K562 (cell line): Measurements from ENCODE around the gene BPHL. TPM values are rescaled to one million over a fixed set of nuclear protein-coding genes. Genes with fewer than 3 reads are reported as not detected.

Source experiments
- CREB1 ChIP-seq, 2 experiments: sonication (generic) in 1 of 2; formaldehyde crosslinking in 1 of 2; IDR thresholded peaks; 2 replicates each; pipeline versions ENCODE4 v1.6.1 to v1.8.0; 2012 to 2022; ENCODE audit warnings: inconsistent platforms in 1 of 2, mild to moderate bottlenecking in 1 of 2, missing genetic modification reagents in 1 of 2, moderate library complexity in 1 of 2
- CTCF ChIP-seq, 3 experiments: IDR thresholded peaks in 2 of 3; conservative IDR thresholded peaks in 1 of 3; 2 replicates each; pipeline ENCODE4 v1.5.1; 2011 to 2012; ENCODE audit warnings: low read length in 3 of 3, mild to moderate bottlenecking in 3 of 3, control low read depth in 2 of 3, improper control_type of control experiment in 1 of 3, inconsistent platforms in 1 of 3, low read depth in 1 of 3, mixed read lengths in 1 of 3, moderate library complexity in 1 of 3; ENCODE audit not compliant: insufficient read depth in 2 of 3
- DPF2 ChIP-seq: fragments of 450-650 bp; IDR thresholded peaks from 2 replicates; pipeline ENCODE4 v1.6.1; 2016
- IRF9 ChIP-seq: fragments of 450-650 bp; IDR thresholded peaks from 2 replicates; pipeline ENCODE4 v1.6.1; 2016; ENCODE audit warnings: missing biosample characterization, missing genetic modification characterization
- MAFK ChIP-seq: IDR thresholded peaks from 2 replicates; pipeline ENCODE4 v1.6.1; 2011; ENCODE audit warnings: low read length, improper control_type of control experiment
- NCOR1 ChIP-seq: fragments of 450-650 bp; IDR thresholded peaks from 2 replicates; pipeline ENCODE4 v1.6.1; 2016; ENCODE audit warnings: mild to moderate bottlenecking, moderate library complexity
- SAP30 ChIP-seq: fragments of 200-600 bp; sonication (generic); IDR thresholded peaks from 2 replicates; pipeline ENCODE4 v1.6.1; 2012; ENCODE audit warnings: borderline replicate concordance, low read depth, mild to moderate bottlenecking, moderate library complexity, low read length, control low read depth, inconsistent platforms; ENCODE audit not compliant: insufficient read depth, poor library complexity, severe bottlenecking
- SRSF7 ChIP-seq: fragments of 200-400 bp; formaldehyde crosslinking; optimal IDR thresholded peaks from 2 replicates; pipeline ENCODE3; 2017; ENCODE audit warnings: mild to moderate bottlenecking, low read depth, low read length
- ZNF140 ChIP-seq: fragments of 250-450 bp; sonication (Bioruptor Pico); IDR thresholded peaks from 2 replicates; pipeline ENCODE4 v1.8.0; 2021; ENCODE audit warnings: moderate library complexity, mild to moderate bottlenecking, inconsistent platforms
- ZNF263 ChIP-seq: sonication (generic); formaldehyde crosslinking; IDR thresholded peaks from 2 replicates; pipeline ENCODE4 v1.8.0; 2022; ENCODE audit warnings: mild to moderate bottlenecking, missing genetic modification reagents, borderline replicate concordance
- ZNF512 ChIP-seq: IDR thresholded peaks from 2 replicates; pipeline ENCODE4 v1.6.1; 2016; ENCODE audit warnings: missing genetic modification characterization, missing compliant biosample characterization
- ZNF717 ChIP-seq: fragments of 250-450 bp; sonication (Bioruptor Pico); IDR thresholded peaks from 2 replicates; pipeline ENCODE4 v1.5.0; 2021
- polyA plus RNA-seq, 8 experiments: library from polyadenylated mRNA; depleted of rRNA in 4 of 8; stranded (reverse) in 5 of 8; unstranded in 3 of 8; fragments of >200 nt; fragmentation: Nextera tagmentation in 2 of 8; fragmentation: Illumina TruSeq in 1 of 8; extraction: Ambion mirVana in 2 of 8; extraction: Trizol in 1 of 8; gene quantifications; 2 replicates each; pipeline versions ENCODE4 v1.2.1 to v1.2.3, GENCODE V29; 2011 to 2014; ENCODE audit warnings: inconsistent platforms in 1 of 8, missing spikeins in 1 of 8
- total RNA-seq, 7 experiments: library from RNA; depleted of rRNA in 6 of 7; stranded (reverse); fragments of >200 nt in 6 of 7; fragmentation: Illumina TruSeq in 2 of 7; extraction: Trizol in 2 of 7; gene quantifications; 2 replicates each; pipeline versions ENCODE4 v1.2.1 to v1.2.3, GENCODE V29; 2011 to 2021; ENCODE audit warnings: low replicate concordance in 1 of 7
- TF ChIP-seq, protein P1 (sequence below): sonication (generic); formaldehyde crosslinking; IDR thresholded peaks from 2 replicates; pipeline ENCODE4 v1.8.0; 2023; ENCODE audit warnings: missing genetic modification reagents, mild to moderate bottlenecking, borderline replicate concordance
- TF ChIP-seq, protein P2 (sequence below): fragments of 250-450 bp; sonication (Bioruptor Pico); IDR thresholded peaks from 2 replicates; pipeline ENCODE4 v1.8.0; 2021; ENCODE audit warnings: borderline replicate concordance, mild to moderate bottlenecking, moderate library complexity; ENCODE audit not compliant: poor library complexity, severe bottlenecking

Gene BPHL
- total and polyA plus RNA-seq, 9 of the 15 experiments (the other 6 are each of a cell fraction or from before 2014, with no cell fraction given): 3.5 to 17.4 (median 8.2) TPM

DNA sequence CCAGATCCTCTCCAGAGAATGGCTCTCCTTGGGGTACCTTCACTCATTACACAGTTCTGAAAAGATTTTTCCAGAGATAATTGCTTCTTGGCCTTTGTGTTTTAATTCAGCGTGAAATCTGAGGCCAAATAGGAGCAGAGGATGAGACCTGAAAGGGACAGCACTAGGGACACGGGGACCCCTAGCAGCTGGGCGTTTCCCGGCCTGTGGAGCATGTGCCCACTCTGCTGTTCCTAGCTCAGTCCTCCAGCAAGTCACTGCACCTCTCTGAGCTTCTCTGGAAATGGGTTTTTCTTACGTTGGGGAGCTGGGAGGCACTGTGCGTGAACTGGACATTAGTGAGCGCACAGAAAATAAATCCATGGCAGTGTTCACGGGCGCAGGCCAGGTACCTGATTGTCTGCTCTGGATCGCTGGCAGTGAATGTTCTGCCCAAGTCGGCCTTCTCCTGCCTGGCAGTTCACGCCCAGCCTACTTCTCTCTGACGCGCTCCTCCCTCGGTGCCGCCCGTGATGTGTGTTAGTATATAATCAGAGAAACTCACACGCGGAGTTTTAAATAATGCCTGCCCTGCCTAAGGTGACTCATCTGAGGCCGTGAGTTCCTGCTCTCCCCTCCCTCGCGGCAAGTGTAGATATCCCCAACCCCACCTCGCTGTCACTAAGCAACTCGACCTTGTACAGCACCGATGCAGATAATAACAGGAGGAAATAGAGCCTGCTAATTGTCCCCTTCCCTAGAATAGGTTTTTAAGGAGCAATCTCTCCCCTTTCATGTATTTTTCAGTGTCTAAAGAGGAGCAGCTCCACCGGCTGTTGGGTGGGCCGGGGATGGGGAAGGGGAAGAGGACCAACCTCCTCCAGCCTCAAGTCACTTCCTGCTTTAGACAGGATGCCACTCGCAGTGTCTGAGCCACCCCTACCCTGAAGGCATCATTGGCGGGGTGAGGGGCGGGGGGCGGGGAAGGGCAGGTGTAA, 41.6 kb downstream of the BPHL start (continued):
- peak in 1 of 3 experiments; percentile 9; a peak in 1 of 6 replicates for TF ChIP-seq CTCF (IDR thresholded peaks at IDR 0.05 in 2 of 3, conservative IDR thresholded peaks at IDR 0.05 in 1 of 3; ENCODE audit: insufficient read depth in 2 of 3, low read depth in 1 of 3, low read length in 3 of 3)
- no peak for TF ChIP-seq ZNF717 (CRISPR knock-in tag)
- 0 out of 2 replicates have a peak, but pooled peaks have one; percentile 43 for TF ChIP-seq CREB1 (IDR thresholded peaks at IDR 0.05)
- peak; percentile 72; the same call in 1 of the 2 replicates for TF ChIP-seq CREB1 (CRISPR knock-in tag; IDR thresholded peaks at IDR 0.05)
- TF ChIP-seq, protein P1, sequence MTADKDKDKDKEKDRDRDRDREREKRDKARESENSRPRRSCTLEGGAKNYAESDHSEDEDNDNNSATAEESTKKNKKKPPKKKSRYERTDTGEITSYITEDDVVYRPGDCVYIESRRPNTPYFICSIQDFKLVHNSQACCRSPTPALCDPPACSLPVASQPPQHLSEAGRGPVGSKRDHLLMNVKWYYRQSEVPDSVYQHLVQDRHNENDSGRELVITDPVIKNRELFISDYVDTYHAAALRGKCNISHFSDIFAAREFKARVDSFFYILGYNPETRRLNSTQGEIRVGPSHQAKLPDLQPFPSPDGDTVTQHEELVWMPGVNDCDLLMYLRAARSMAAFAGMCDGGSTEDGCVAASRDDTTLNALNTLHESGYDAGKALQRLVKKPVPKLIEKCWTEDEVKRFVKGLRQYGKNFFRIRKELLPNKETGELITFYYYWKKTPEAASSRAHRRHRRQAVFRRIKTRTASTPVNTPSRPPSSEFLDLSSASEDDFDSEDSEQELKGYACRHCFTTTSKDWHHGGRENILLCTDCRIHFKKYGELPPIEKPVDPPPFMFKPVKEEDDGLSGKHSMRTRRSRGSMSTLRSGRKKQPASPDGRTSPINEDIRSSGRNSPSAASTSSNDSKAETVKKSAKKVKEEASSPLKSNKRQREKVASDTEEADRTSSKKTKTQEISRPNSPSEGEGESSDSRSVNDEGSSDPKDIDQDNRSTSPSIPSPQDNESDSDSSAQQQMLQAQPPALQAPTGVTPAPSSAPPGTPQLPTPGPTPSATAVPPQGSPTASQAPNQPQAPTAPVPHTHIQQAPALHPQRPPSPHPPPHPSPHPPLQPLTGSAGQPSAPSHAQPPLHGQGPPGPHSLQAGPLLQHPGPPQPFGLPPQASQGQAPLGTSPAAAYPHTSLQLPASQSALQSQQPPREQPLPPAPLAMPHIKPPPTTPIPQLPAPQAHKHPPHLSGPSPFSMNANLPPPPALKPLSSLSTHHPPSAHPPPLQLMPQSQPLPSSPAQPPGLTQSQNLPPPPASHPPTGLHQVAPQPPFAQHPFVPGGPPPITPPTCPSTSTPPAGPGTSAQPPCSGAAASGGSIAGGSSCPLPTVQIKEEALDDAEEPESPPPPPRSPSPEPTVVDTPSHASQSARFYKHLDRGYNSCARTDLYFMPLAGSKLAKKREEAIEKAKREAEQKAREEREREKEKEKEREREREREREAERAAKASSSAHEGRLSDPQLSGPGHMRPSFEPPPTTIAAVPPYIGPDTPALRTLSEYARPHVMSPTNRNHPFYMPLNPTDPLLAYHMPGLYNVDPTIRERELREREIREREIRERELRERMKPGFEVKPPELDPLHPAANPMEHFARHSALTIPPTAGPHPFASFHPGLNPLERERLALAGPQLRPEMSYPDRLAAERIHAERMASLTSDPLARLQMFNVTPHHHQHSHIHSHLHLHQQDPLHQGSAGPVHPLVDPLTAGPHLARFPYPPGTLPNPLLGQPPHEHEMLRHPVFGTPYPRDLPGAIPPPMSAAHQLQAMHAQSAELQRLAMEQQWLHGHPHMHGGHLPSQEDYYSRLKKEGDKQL (CRISPR knock-in tag): no peak
- no peak for TF ChIP-seq SRSF7
- TF ChIP-seq ZNF512 (tag): no peak
- TF ChIP-seq, protein P2, sequence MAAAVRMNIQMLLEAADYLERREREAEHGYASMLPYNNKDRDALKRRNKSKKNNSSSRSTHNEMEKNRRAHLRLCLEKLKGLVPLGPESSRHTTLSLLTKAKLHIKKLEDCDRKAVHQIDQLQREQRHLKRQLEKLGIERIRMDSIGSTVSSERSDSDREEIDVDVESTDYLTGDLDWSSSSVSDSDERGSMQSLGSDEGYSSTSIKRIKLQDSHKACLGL (CRISPR knock-in tag): no peak
- TF ChIP-seq SAP30: no peak
- TF ChIP-seq ZNF140 (CRISPR knock-in tag): no peak
- TF ChIP-seq IRF9 (tag): no peak
- TF ChIP-seq ZNF263: no peak
- TF ChIP-seq MAFK: no peak
- peak; percentile 94 for TF ChIP-seq DPF2
- TF ChIP-seq NCOR1: peak; percentile 58
